OCI-LY1 (cell line): ENCODE results near the gene SCAI.

Experiments
- CTCF ChIP-seq: fragments of 200-600 bp; sonication (generic), shearing (Covaris generic); IDR thresholded peaks from 2 replicates; pipeline ENCODE4 v1.5.1; 2017; ENCODE audit warnings: mild to moderate bottlenecking, antibody characterized with exemption, low read length, moderate library complexity, mixed read lengths
- EZH2 ChIP-seq: fragments of 200-600 bp; sonication (generic), shearing (Covaris generic); IDR thresholded peaks from 2 replicates; pipeline ENCODE4 v1.8.0; 2017; ENCODE audit warnings: borderline replicate concordance, mixed run types, mild to moderate bottlenecking, antibody characterized with exemption, low read length, moderate library complexity, mixed read lengths

GRCh38 chr9:125103021-125103420 is 40.3 kb downstream of the SCAI start:
- TF ChIP-seq CTCF (no peak), EZH2 (no peak)
